Loucy (cell line): Measurements from ENCODE around the gene NIN.

ENCODE experiments used
- H2AFZ ChIP-seq: fragments of 200-600 bp; sonication (generic); 2 replicates; pipeline ENCODE4 v1.6.0; 2016; ENCODE audit warnings: antibody characterized with exemption, mild to moderate bottlenecking, low read length, moderate library complexity
- H3F3A ChIP-seq: fragments of 200-600 bp; 2 replicates; pipeline ENCODE4 v1.6.0; 2016; ENCODE audit warnings: antibody characterized with exemption, low read depth, mild to moderate bottlenecking
- H3K27me3 ChIP-seq: fragments of 200-600 bp; sonication (generic); 2 replicates; pipeline ENCODE4 v1.6.1; 2014; ENCODE audit warnings: low read length, mild to moderate bottlenecking; ENCODE audit not compliant: insufficient read depth, poor library complexity, severe bottlenecking
- H3K36me3 ChIP-seq: fragments of 200-600 bp; sonication (generic); 2 replicates; pipeline ENCODE4 v1.6.1; 2016; ENCODE audit warnings: low read length; ENCODE audit not compliant: insufficient read depth
- H3K4me1 ChIP-seq: fragments of 200-600 bp; sonication (generic); 2 replicates; pipeline ENCODE4 v1.5.1; 2014; ENCODE audit warnings: low read length, mild to moderate bottlenecking; ENCODE audit not compliant: insufficient read depth, poor library complexity, severe bottlenecking
- H3K4me2 ChIP-seq: fragments of 200-600 bp; sonication (generic); 2 replicates; pipeline ENCODE4 v1.6.0; 2014; ENCODE audit warnings: antibody characterized with exemption, low read length, low read depth, mild to moderate bottlenecking; ENCODE audit not compliant: poor library complexity, severe bottlenecking
- H3K4me3 ChIP-seq: fragments of 200-600 bp; sonication (generic); 2 replicates; pipeline ENCODE4 v1.5.1; 2014; ENCODE audit warnings: low read length, mild to moderate bottlenecking, mixed read lengths; ENCODE audit not compliant: poor library complexity, severe bottlenecking
- H3K79me2 ChIP-seq: fragments of 200-600 bp; sonication (generic); 2 replicates; pipeline ENCODE4 v1.6.1; 2014; ENCODE audit warnings: low read length; ENCODE audit not compliant: insufficient read depth
- H3K9ac ChIP-seq: fragments of 200-600 bp; sonication (generic); 2 replicates; pipeline ENCODE4 v1.6.0; 2014; ENCODE audit warnings: mild to moderate bottlenecking, low read depth, low read length, moderate library complexity; ENCODE audit not compliant: poor library complexity, severe bottlenecking
- H3K9me2 ChIP-seq: fragments of 200-600 bp; sonication (generic); replicated peaks from 2 replicates; pipeline ENCODE4 v1.6.1; 2016; ENCODE audit warnings: low read depth, low read length, mixed read lengths
- H3K9me3 ChIP-seq: fragments of 200-600 bp; sonication (generic); 2 replicates; pipeline ENCODE4 v1.6.1; 2014; ENCODE audit warnings: mild to moderate bottlenecking, antibody characterized with exemption, low read length, low read depth; ENCODE audit not compliant: insufficient read depth
- H4K20me1 ChIP-seq: fragments of 200-600 bp; sonication (generic); 2 replicates; pipeline ENCODE4 v1.6.0; 2014; ENCODE audit warnings: antibody characterized with exemption, low read length, mild to moderate bottlenecking; ENCODE audit not compliant: insufficient read depth, poor library complexity, severe bottlenecking
- EZH2phosphoT487 ChIP-seq: fragments of 200-600 bp; IDR thresholded peaks from 2 replicates; pipeline ENCODE4 v1.6.1; 2018; ENCODE audit warnings: antibody characterized with exemption, mild to moderate bottlenecking, moderate library complexity, borderline replicate concordance
- TF ChIP-seq, protein P1 (sequence below): fragments of 200-600 bp; sonication (generic); conservative IDR thresholded peaks from 2 replicates; pipeline ENCODE4 v1.5.1; 2014; ENCODE audit warnings: mild to moderate bottlenecking, antibody characterized with exemption, low read length

Gene NIN

DNA sequence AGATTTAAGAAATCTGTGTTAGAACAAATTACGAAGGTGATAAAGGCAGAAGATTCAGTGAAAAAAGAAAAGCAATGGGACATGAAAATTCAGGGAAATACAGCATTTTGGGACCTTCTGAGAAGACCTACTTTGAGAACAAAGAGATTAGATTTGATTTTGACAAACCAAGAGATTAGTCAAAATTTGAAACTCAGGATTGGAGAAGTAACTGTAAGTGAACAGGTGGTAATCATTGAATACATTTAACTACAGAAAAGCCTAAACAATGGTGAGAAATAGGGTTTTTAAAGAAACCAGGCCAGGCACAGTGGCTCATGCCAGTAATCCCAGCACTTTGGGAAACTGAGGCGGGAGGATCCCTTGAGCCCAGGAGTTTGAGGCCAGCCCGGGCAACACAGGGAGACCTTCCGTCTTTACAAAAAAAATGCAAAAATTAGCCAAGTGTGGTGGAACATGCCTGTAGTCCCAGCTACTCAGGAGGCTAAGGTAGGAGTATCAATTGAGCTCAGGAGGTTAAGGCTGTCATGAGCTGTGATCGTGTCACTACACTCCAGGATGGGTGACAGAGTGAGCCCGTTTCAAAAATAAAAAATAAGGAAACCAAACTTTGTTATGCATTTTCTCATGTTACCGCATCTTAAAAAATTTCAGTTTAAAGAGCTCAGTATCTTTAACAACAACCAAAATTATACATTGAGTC lies 154.0 kb downstream of the NIN start:
- peak overlapping the region; percentile 57; the same call in 1 of the 2 replicates for H2AFZ ChIP-seq
- H3K9ac ChIP-seq: no peak overlapping the region

DNA sequence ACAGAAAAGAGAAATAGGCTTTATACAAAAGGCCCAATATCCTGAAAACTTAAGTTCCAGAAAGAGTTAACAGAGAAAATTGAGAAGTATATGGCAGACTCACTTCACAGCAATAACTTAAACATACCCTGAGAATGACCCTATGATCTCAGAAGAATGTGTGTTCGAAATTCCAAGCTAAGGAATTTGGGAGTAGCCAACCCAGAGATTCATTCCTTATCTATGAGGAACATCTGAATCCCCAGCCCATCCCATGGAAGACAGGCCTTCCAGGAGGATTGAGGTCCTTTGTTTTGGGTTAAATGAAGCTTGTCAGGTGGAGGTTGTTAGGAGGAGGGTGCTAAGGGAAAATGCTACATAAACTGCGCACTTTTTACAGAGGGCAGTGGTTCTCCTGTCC lies 155.4 kb downstream of the NIN start:
- TF ChIP-seq, protein P1, sequence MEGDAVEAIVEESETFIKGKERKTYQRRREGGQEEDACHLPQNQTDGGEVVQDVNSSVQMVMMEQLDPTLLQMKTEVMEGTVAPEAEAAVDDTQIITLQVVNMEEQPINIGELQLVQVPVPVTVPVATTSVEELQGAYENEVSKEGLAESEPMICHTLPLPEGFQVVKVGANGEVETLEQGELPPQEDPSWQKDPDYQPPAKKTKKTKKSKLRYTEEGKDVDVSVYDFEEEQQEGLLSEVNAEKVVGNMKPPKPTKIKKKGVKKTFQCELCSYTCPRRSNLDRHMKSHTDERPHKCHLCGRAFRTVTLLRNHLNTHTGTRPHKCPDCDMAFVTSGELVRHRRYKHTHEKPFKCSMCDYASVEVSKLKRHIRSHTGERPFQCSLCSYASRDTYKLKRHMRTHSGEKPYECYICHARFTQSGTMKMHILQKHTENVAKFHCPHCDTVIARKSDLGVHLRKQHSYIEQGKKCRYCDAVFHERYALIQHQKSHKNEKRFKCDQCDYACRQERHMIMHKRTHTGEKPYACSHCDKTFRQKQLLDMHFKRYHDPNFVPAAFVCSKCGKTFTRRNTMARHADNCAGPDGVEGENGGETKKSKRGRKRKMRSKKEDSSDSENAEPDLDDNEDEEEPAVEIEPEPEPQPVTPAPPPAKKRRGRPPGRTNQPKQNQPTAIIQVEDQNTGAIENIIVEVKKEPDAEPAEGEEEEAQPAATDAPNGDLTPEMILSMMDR: no peak
- TF ChIP-seq EZH2phosphoT487: no peak
- H3K4me3 ChIP-seq: no peak overlapping the region
- H3K9ac ChIP-seq: no peak overlapping the region
- peaks cover 12% of the 10 kb centered on the region for H3K4me1 ChIP-seq
- H3K9me3 ChIP-seq: no peaks in the 10 kb centered on the region
- H3K9me2 ChIP-seq: no peaks in the 10 kb centered on the region
- H2AFZ ChIP-seq: no peak overlapping the region
- no peaks in the 10 kb centered on the region for H3K79me2 ChIP-seq
- no peak overlapping the region for H3K4me2 ChIP-seq
- H3K27me3 ChIP-seq: no peaks in the 10 kb centered on the region
- H3F3A ChIP-seq: peaks cover 5% of the 10 kb centered on the region; the same call in 1 of the 2 replicates
- H4K20me1 ChIP-seq: no peaks in the 10 kb centered on the region
- no peaks in the 10 kb centered on the region for H3K36me3 ChIP-seq

More for the DNA sequence above, 154.0 kb downstream of the NIN start:
- no peak overlapping the region for H3K4me3 ChIP-seq
- no peak for TF ChIP-seq EZH2phosphoT487
- TF ChIP-seq, protein P1: no peak
- no peaks in the 10 kb centered on the region for H3K9me2 ChIP-seq
- no peaks in the 10 kb centered on the region for H3K9me3 ChIP-seq
- no peaks in the 10 kb centered on the region for H3K27me3 ChIP-seq
- no peaks in the 10 kb centered on the region for H3K36me3 ChIP-seq
- H4K20me1 ChIP-seq: no peaks in the 10 kb centered on the region
- no peaks in the 10 kb centered on the region for H3K79me2 ChIP-seq
- H3F3A ChIP-seq: no peaks in the 10 kb centered on the region
- H3K4me2 ChIP-seq: peak overlapping the region; percentile 7
- peaks cover 12% of the 10 kb centered on the region for H3K4me1 ChIP-seq

DNA sequence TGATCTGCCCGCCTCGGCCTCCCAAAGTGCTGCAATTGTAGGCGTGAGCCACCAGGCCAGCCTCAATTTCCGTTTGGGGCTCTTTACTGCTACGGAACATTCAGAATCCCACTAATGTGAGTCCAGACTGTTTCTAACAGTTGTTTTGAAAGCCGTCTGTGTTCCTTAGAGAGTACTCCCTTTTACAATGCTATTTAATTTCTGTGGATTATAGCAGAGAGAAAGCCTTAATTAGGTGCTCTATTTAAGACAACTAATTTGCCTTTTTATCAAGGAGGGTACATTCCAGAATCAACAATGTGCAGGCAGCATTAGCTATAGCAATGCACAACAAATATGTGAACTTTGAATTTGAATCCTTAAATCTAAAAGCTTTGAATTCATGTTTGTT lies 160.1 kb downstream of the NIN start:
- Histone ChIP-seq H3K36me3 (no peaks in the 10 kb centered on the region), H3K27me3 (no peaks in the 10 kb centered on the region), H3K9ac (no peak overlapping the region), H3K79me2 (peaks cover 20% of the 10 kb centered on the region), H3K9me2 (no peaks in the 10 kb centered on the region), H4K20me1 (peaks cover 3% of the 10 kb centered on the region), H3K9me3 (no peaks in the 10 kb centered on the region), H3K4me3 (no peak overlapping the region), H3K4me1 (peaks cover 27% of the 10 kb centered on the region), H3K4me2 (no peak overlapping the region), H3F3A (peaks cover 6% of the 10 kb centered on the region; the same call in 1 of the 2 replicates), H2AFZ (no peak overlapping the region)
- TF ChIP-seq EZH2phosphoT487: no peak
- TF ChIP-seq, protein P1: no peak
